ENCODE data around the gene GRIP2.

GRIP2 gene

DNA sequence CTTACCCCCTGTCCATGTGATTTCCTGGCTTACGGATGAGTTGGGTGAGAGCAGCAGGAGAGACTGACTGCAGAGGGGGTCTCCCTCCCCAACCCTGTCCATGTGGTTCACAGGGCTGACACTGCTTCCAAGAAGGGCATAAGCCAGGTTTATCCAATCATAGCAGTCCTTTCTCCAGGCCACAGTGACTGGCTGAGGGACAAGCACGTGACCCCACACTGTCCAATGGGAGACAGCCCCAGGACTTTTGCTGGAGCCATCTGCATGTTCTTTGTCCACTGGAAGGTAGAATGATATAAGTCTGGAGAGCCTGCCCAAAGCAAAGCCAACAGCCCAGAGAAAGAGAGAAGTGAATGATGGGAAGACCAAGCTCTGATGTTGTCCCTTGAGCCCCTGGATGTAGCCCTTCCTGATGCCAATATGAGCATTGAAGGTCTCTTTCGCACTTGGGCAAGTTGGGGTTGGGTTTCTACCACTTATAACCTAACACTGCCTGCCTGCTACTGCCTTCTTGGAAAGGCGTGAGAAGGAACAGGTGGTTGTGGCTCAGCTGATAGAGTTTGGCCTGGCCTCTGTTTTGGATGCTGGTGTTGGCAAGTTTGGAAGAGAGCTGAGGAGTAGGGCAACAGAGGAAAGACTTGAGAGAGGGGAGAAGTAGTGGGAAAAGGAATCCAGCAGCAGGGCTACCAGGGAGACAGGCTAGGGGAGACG, 41.3 kb upstream of the GRIP2 start:
- no peak overlapping the region for H3K4me3 ChIP-seq (ENCODE audit: low read length)
- DNase-seq (ENCODE audit: low read depth): no peak
- TF ChIP-seq, protein P1, sequence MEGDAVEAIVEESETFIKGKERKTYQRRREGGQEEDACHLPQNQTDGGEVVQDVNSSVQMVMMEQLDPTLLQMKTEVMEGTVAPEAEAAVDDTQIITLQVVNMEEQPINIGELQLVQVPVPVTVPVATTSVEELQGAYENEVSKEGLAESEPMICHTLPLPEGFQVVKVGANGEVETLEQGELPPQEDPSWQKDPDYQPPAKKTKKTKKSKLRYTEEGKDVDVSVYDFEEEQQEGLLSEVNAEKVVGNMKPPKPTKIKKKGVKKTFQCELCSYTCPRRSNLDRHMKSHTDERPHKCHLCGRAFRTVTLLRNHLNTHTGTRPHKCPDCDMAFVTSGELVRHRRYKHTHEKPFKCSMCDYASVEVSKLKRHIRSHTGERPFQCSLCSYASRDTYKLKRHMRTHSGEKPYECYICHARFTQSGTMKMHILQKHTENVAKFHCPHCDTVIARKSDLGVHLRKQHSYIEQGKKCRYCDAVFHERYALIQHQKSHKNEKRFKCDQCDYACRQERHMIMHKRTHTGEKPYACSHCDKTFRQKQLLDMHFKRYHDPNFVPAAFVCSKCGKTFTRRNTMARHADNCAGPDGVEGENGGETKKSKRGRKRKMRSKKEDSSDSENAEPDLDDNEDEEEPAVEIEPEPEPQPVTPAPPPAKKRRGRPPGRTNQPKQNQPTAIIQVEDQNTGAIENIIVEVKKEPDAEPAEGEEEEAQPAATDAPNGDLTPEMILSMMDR (conservative IDR thresholded peaks at IDR 0.05; ENCODE audit: low read length): no peak

DNA sequence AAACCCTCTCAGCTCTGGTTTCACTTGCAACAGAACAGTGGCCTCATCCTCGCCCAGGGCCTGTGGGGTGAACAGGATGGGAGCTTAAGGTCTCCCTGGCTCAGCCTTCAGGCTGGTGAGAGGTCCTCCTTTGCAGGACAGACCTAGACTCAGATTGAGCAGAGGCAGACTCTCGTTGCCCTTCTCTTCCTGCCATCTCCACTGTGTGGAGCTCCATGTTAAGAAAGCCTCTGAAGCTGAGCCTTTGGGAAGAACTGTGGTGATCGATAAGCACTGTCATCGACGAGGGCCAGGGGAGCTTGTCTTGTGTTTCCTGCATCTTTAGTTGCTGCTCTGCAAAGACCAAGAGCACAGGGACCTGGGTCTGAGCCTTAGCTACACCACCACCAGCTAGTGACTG, 37.8 kb upstream of the GRIP2 start:
- no peak overlapping the region for H3K4me3 ChIP-seq (ENCODE audit: low read length)
- TF ChIP-seq, protein P1 (conservative IDR thresholded peaks at IDR 0.05; ENCODE audit: low read length): 0 out of 2 replicates have a peak, but pooled peaks have one; percentile 5
- DNase-seq (ENCODE audit: low read depth): no peak

DNA sequence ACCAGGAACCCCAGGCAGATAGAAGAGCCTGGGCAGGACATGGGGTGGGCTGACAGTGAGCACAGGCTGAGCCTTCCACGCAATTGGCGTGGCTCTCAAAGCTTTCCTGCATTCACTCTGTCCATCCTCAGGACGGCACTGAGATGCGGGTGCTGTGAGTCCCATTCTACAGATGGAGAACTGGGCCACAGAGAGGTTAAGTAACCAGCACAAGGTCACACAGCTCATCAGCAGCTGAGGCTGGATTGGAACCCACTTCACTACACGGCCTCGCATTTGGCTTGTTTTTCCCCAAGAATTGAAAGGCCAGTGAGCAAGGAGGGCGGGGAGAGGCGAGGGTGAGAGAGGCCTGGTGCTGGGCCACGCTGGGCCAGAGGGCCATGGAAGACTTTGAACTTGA, 36.0 kb upstream of the GRIP2 start:
- no peak for DNase-seq (ENCODE audit: low read depth)
- H3K4me3 ChIP-seq (ENCODE audit: low read length): no peak overlapping the region
- TF ChIP-seq, protein P1 (conservative IDR thresholded peaks at IDR 0.05; ENCODE audit: low read length): no peak

DNA sequence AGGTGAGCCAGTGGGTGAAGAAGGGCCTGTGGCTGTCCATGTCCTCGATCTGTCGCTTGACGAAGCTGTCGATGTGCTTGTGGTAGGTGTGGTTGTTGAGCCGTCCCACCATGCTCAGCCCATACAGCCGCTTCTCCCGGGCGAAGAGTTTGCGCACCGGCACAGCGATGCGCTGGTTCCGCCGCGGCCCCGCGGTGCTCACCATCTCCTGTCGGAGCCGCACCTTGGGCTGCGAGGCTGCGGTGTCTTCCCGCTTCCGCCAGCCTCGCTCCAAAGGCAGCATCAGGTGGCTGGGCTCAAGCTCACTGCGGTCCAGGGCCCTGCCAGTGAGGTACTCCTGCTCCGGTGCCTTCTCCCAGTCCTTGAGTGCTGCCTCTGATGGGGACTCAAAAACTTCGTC, 34.0 kb upstream of the GRIP2 start:
- DNase-seq (ENCODE audit: low read depth): no peak
- no peak overlapping the region for H3K4me3 ChIP-seq (ENCODE audit: low read length)
- TF ChIP-seq, protein P1 (conservative IDR thresholded peaks at IDR 0.05; ENCODE audit: low read length): no peak

DNA sequence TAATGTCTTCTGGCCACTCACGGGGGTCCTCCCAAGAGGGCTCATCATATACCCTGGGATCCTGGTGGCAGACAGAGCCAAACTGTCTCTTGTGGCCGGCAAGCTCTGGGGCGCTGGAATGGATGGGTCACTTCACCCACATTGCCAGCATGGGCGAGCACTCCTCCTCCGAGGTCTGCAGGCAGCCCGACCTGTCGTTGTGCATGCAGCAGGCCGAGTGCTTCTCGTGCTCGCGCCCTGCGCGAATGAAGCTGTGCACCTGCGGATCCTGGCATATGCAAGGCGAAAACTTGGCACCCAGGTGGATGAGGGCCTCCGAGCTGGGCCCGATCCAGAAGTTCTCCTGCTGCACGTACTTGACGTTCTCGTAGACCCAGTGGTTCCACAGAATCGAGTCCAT, 33.6 kb upstream of the GRIP2 start:
- TF ChIP-seq, protein P1 (conservative IDR thresholded peaks at IDR 0.05; ENCODE audit: low read length): no peak
- no peak for DNase-seq (ENCODE audit: low read depth)

DNA sequence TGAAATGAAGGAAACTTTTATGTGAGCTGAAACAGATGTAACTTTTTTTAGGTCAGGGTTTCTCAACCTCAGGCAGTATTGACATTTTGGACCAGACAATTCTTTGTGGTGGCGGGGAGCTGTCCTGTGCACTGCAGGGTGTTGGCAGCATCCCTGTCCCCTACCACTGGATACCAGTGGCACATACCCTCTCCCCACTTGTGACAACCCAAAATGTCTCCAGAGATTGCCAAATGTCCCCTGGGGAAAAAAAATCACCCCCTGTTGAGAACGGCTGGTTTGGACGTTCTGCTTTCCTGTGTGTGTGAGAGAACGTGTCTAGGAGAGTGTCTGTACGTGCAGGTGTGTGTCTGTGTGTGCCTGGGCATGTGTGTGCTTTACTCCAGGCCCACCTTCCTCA, 30.7 kb upstream of the GRIP2 start:
- TF ChIP-seq, protein P1 (conservative IDR thresholded peaks at IDR 0.05; ENCODE audit: low read length): no peak
- no peak for DNase-seq (ENCODE audit: low read depth)
- no peak overlapping the region for H3K4me3 ChIP-seq (ENCODE audit: low read length)

More for the DNA sequence above, 33.6 kb upstream of the GRIP2 start:
- no peak overlapping the region for H3K4me3 ChIP-seq (ENCODE audit: low read length)

DNA sequence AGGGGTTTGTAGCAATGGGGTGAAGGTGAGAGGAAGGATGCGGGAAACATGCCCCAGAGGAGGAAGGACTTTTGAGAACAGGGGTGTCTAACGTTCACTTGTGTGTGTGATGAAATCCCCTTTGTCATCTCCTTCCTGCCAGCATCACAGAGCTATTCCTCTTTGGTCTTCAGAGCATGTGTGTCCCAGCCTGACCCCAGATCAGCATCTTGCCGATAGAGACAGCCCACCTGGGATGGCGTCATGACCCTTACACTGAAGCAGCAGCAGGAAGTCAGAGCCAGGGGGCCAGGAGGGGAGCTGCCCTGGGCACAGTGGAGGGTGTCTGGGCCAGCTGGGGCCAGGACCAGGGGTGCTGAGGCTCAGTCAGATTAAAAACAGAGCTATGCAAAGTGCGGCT, 29.9 kb upstream of the GRIP2 start:
- H3K4me3 ChIP-seq (ENCODE audit: low read length): no peak overlapping the region
- no peak for DNase-seq (ENCODE audit: low read depth)
- TF ChIP-seq, protein P1 (conservative IDR thresholded peaks at IDR 0.05; ENCODE audit: low read length): no peak

All from AG10803 (cell line).